GM12873 (cell line): ENCODE data around the gene SDK1.

Experiments
- TF ChIP-seq, protein P1 (sequence below): IDR thresholded peaks from 2 replicates; pipeline ENCODE4 v1.5.1; 2012; ENCODE audit warnings: low read depth, mild to moderate bottlenecking, moderate library complexity, low read length, control low read depth; ENCODE audit not compliant: insufficient read depth; ENCODE audit errors: missing control alignments

SDK1 gene

DNA sequence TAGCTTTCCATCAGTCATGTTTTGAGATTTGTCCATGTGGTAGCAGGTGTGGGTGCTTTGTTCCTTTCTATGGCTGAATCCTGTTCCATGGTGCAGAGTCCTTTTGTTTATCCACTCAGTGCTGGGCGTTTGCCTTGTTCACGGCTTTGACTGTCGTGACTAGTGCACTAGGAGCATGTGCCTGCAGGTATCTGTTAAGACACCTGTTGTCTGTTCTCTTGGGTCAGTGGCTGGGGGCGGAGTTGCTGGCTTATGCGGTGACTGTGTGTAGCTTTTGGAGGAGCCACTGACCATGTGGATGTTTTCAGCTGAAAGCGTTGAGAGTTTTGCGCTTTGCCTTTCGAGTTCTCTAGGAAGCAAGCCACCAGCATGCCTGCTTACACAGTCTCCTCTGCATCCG, 807.9 kb downstream of the SDK1 start:
- TF ChIP-seq, protein P1, sequence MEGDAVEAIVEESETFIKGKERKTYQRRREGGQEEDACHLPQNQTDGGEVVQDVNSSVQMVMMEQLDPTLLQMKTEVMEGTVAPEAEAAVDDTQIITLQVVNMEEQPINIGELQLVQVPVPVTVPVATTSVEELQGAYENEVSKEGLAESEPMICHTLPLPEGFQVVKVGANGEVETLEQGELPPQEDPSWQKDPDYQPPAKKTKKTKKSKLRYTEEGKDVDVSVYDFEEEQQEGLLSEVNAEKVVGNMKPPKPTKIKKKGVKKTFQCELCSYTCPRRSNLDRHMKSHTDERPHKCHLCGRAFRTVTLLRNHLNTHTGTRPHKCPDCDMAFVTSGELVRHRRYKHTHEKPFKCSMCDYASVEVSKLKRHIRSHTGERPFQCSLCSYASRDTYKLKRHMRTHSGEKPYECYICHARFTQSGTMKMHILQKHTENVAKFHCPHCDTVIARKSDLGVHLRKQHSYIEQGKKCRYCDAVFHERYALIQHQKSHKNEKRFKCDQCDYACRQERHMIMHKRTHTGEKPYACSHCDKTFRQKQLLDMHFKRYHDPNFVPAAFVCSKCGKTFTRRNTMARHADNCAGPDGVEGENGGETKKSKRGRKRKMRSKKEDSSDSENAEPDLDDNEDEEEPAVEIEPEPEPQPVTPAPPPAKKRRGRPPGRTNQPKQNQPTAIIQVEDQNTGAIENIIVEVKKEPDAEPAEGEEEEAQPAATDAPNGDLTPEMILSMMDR: no peak

DNA sequence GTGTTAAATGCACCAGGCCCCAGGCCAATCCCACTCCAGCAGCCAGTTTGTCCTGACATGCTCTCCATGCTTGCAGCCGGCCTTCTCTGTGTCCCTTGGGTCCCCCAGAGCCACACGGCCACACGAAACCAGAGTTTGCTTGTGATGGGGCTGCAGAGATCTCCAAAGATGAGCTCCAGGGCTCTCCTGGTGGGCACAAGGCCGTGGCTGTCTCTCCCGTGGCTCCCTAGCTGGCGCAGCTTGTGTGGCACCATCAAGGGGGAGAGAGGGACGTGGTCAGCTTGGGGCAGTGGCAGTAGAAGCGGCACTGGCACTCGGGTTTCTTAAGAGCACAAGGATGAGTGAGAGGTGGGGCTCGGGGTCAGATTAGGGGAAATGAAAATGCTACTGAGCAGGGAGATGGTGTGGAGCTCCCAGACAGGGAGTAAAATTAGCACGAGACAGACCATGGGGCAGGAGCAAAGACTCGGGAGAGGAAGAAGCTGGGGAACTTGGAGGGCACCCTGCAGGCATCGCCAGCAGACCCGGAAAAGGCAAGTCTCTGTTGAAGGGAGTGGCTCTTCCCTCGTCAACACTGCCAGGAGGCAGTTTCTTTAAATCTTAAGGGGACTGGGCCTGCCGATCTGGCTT, 808.5 kb downstream of the SDK1 start:
- TF ChIP-seq, protein P1: no peak

DNA sequence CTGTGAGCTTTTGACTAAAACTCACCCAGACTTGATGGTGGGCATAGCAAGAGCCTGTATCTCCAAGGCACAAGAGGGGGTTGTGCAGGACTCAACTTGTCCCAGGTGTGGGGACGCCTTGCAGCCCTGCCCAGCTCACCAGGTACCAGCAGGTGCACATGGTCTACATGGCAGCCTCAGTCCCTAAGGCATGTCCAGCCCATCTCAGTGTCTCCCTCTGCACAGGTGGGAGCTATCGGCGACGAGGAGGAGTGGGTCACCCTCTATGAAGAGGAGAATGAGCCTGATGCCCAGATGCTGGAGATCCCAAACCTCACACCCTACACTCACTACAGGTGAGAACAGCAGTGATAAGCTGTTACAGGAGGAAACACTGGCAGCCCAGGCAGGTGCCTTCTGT, 809.4 kb downstream of the SDK1 start:
- TF ChIP-seq, protein P1: no peak

GRCh38 chr7:4111166-4111565, 810.1 kb downstream of the SDK1 start:
- TF ChIP-seq, protein P1: no peak

DNA sequence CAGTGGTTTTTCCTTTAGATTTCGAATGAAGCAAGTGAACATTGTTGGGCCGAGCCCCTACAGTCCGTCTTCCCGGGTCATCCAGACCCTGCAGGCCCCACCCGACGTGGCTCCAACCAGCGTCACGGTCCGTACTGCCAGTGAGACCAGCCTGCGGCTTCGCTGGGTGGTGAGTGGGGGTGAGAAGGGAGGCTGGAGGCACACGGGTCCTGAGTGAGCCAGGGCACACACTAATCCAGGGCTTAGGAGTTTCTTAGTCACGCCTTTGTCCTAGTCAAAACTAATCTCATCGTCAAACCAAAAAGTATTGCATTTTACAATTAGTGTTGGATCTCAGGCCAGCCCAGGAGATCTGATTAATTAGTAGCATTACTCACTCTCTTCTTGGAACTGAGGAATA, 812.2 kb downstream of the SDK1 start:
- TF ChIP-seq, protein P1: no peak

DNA sequence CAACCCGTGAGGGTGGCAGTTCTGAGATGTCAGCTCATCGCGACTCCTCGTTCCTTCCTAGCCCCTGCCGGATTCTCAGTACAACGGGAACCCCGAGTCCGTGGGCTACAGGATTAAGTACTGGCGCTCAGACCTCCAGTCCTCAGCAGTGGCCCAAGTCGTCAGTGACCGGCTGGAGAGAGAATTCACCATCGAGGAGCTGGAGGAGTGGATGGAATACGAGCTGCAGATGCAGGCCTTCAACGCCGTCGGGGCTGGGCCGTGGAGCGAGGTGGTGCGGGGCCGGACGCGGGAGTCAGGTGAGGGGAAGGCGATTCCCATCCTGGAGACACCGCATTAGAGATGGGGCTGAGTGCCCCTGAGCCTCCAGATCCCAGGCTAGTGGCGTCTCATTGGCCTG, 812.9 kb downstream of the SDK1 start:
- TF ChIP-seq, protein P1: no peak

- TF ChIP-seq, protein P1: no peak
Observed at GRCh38 chr7:4115442-4115841, 814.4 kb downstream of the SDK1 start.
